Heart right ventricle (tissue), 16 donors: ENCODE measurements around the gene MTOR. TPM values are rescaled to one million over a fixed set of nuclear protein-coding genes. Genes with fewer than 3 reads are reported as not detected.
"Not testable (repeated sequence)": the region's sequence is repeated elsewhere in the genome, so short reads cannot be mapped to it uniquely, and the experiment has no call there.

Experiments used
- ATAC-seq, 8 donors: fragments of 200-7000 bp; cut with Tn5 transposase; one replicate each; pipeline ENCODE4 v1.9.1; 2020; ENCODE audit warnings: mild to moderate bottlenecking in 8 of 8, moderate library complexity in 8 of 8, moderate number of reproducible peaks in 1 of 8
- DNase-seq, 2 donors: peaks; one replicate each; pipeline ENCODE4 v3.0.0-alpha.2; 2020
- H3K27ac ChIP-seq, 10 donors: fragments of 200-600 bp; sonication (generic) in 2 of 10; one replicate each; pipeline versions ENCODE4 v1.5.0 to v1.8.0; 2020 to 2022; ENCODE audit warnings: mild to moderate bottlenecking in 3 of 10
- H3K27me3 ChIP-seq, 7 donors: fragments of 200-600 bp; one replicate each; pipeline ENCODE4 v1.8.0; 2021 to 2022; ENCODE audit warnings: mild to moderate bottlenecking in 2 of 7
- H3K36me3 ChIP-seq, 9 donors: fragments of 200-600 bp; sonication (generic) in 1 of 9; one replicate each; pipeline versions ENCODE4 v1.5.0 to v1.8.0; 2020 to 2022; ENCODE audit warnings: mild to moderate bottlenecking in 2 of 9
- H3K4me1 ChIP-seq, 9 donors: fragments of 200-600 bp; sonication (generic) in 1 of 9; one replicate each; pipeline versions ENCODE4 v1.5.0 to v1.8.0; 2020 to 2022; ENCODE audit warnings: mild to moderate bottlenecking in 4 of 9
- H3K4me3 ChIP-seq, 10 donors: fragments of 200-600 bp; sonication (generic) in 2 of 10; one replicate each; pipeline versions ENCODE4 v1.5.0 to v1.8.0; 2020 to 2022; ENCODE audit warnings: mild to moderate bottlenecking in 7 of 10, moderate library complexity in 2 of 10
- H3K9me3 ChIP-seq, 11 donors: fragments of 200-600 bp in 10 of 11; sonication (generic) in 2 of 11; one replicate each; pipeline versions ENCODE4 v1.5.0 to v1.8.0; 2013 to 2022; ENCODE audit warnings: mild to moderate bottlenecking in 2 of 11, control low read depth in 1 of 11, moderate library complexity in 1 of 11
- CTCF ChIP-seq, 9 donors: fragments of 200-600 bp; sonication (generic) in 2 of 9; IDR thresholded peaks; one replicate each; pipeline versions ENCODE4 v1.5.0 to v1.8.0; 2021 to 2022; ENCODE audit warnings: antibody characterized with exemption in 9 of 9, mild to moderate bottlenecking in 5 of 9, moderate library complexity in 1 of 9
- WGBS, 2 donors: extraction: QIAGEN DNeasy Blood & Tissue Kit; methylation state at CpG; one replicate each; pipeline ENCODE4 v1.1.7; 2013; ENCODE audit warnings: inconsistent platforms in 1 of 2; 5-methylcytosine and 5-hydroxymethylcytosine counted together
- intact Hi-C, 10 donors: fragments of 100-400 bp; cut with DNase I; formaldehyde crosslinking; loops; one replicate each; pipeline versions ENCODE4 v1.11.1 to v1.14.2; 2022
- polyA plus RNA-seq, 2 donors: library from polyadenylated mRNA; stranded (reverse); fragments of 200-250 nt; gene quantifications; one replicate each; pipeline ENCODE4 v1.2.3, GENCODE V29; 2013
- total RNA-seq, 10 donors: library from RNA; stranded (reverse); fragmentation: NEBNext Ultra II Directional in 3 of 10; extraction: Animal tissue kit (Norgen Biotek cat#: 25700) in 3 of 10; gene quantifications; one replicate each; pipeline versions ENCODE4 v1.2.1 to v1.2.4, GENCODE V29; 2021 to 2023
- donor health status: Arrhythmogenic right ventricular cardiomyopathy.
- donor health status: ischemic (EF 13 %, LVEDD 7.1; RV severe dilation, severe dysfunction).
- donor health status: healthy with polysubstance abuse.
- donor health status: DM: no; HTN: yes; CAD: no.
- donor health status: DM: no; HTN: no; CAD: no.
- donor health status: ischemic (EF 25% LVEDD 6.9; RV normal size, moderate dysfunction).
- donor health status: ischemic (EF 25% LVEDD 5.7; RV mildly dilated, moderate dysfunction).
- donor health status: healthy.
- donor health status: DM: yes; HTN: yes; CAD: no.
- donor health status: Ischemic cardiomyopathy.
- donor health status: ischemic (EF 35%, LVEDD 5.7; RV mildly dilated, moderate dysfunction).
- donor health status: nonischemic (EF 11% LVEDD 7.7; RV severe dilation, severe dysfunction).
- donor health status: DM: yes; HTN: yes; CAD: no.
- donor health status: PGD.
- donor health status: ischemic (EF 29% LVEDD 5.4; RV normal size, mild dysfunction).
- donor health status: nonischemic (EF 23%, LVEDD 6.1; RV moderate dilation, normal function).

The MTOR gene
- total and polyA plus RNA-seq, 12 donors, result 18.7 to 42.7 (median 36.3) TPM

- Histone ChIP-seq H3K9me3 (no peaks in the 10 kb centered on the region), H3K4me1 (peaks cover 0 to 13% (median 0%) of the 10 kb centered on the region in 9 donors), H3K27ac (no peak overlapping the region), H3K36me3 (no peaks in the 10 kb centered on the region), H3K27me3 (no peaks in the 10 kb centered on the region), H3K4me3 (no peak overlapping the region)
- intact Hi-C loops, result no loop called here
- ATAC-seq (no peak), DNase-seq (no peak)
- WGBS, 2 donors, result 91 to 96% methylated on average over 2 of the region's 2 CpGs
- no peak for TF ChIP-seq CTCF (IDR thresholded peaks at IDR 0.05)
Observed at GRCh38 chr1:11302366-11302765, 40.0 kb upstream of the MTOR start.

GRCh38 chr1:11301601-11302000 lies 39.2 kb upstream of the MTOR start:
- TF ChIP-seq CTCF (IDR thresholded peaks at IDR 0.05), result no peak
- 46 to 60% methylated on average over 9 of the region's 9 CpGs for WGBS, 2 donors

GRCh38 chr1:11299225-11299574 lies 36.8 kb upstream of the MTOR start:
- Histone ChIP-seq H3K9me3 (no peaks in the 10 kb centered on the region), H3K36me3 (peaks cover 0 to 24% (median 14%) of the 10 kb centered on the region in 9 donors), H3K4me3 (no peak overlapping the region), H3K27me3 (no peaks in the 10 kb centered on the region), H3K4me1 (peaks cover 0 to 13% (median 0%) of the 10 kb centered on the region in 9 donors), H3K27ac (no peak overlapping the region)
- DNase-seq (no peak), ATAC-seq (no peak)
- intact Hi-C loops, result no loop called here
- WGBS, 2 donors, result 57 to 66% methylated on average over 10 of the region's 10 CpGs
- TF ChIP-seq CTCF (IDR thresholded peaks at IDR 0.05), result no peak

More at GRCh38 chr1:11301601-11302000, 39.2 kb upstream of the MTOR start:
- Histone ChIP-seq H3K4me3 (no peak overlapping the region), H3K9me3 (no peaks in the 10 kb centered on the region), H3K4me1 (peaks cover 0 to 13% (median 0%) of the 10 kb centered on the region in 9 donors), H3K27me3 (no peaks in the 10 kb centered on the region), H3K36me3 (no peaks in the 10 kb centered on the region), H3K27ac (no peak overlapping the region)
- intact Hi-C loops, result no loop called here
- DNase-seq, result no peak
- no peak for ATAC-seq

- H3K27me3 ChIP-seq, result no peaks in the 10 kb centered on the region
- ATAC-seq, result no peak
- H3K4me3 ChIP-seq, result no peak overlapping the region
- peaks cover 0 to 30% (median 14%) of the 10 kb centered on the region in 9 donors for H3K36me3 ChIP-seq
- WGBS, 2 donors, result 74 to 79% methylated on average over 12 of the region's 12 CpGs
- no peaks in the 10 kb centered on the region for H3K9me3 ChIP-seq
- peaks cover 0 to 13% (median 0%) of the 10 kb centered on the region in 9 donors for H3K4me1 ChIP-seq
- TF ChIP-seq CTCF (IDR thresholded peaks at IDR 0.05), result no peak
- DNase-seq, result no peak
- no peak overlapping the region for H3K27ac ChIP-seq
- intact Hi-C loops, result no loop called here
Observed at GRCh38 chr1:11298390-11299224, 36.3 kb upstream of the MTOR start.

GRCh38 chr1:11297774-11298173 lies 35.4 kb upstream of the MTOR start:
- peaks cover 0 to 38% (median 14%) of the 10 kb centered on the region in 9 donors for H3K36me3 ChIP-seq
- intact Hi-C loops, H3K9me3 ChIP-seq, H3K4me3 ChIP-seq, H3K27ac ChIP-seq, DNase-seq, ATAC-seq, H3K27me3 ChIP-seq: not testable (repeated sequence)
- 97 to 98% methylated on average over 5 of the region's 5 CpGs for WGBS, 2 donors
- peaks cover 0 to 16% (median 0%) of the 10 kb centered on the region in 9 donors for H3K4me1 ChIP-seq
